HG03521 (cell line): ENCODE results near the gene SPART.

ENCODE experiments used
- ATAC-seq: cut with Tn5 transposase; IDR thresholded peaks from one replicate; pipeline ENCODE4 v1.9.1; 2021; ENCODE audit warnings: mild to moderate bottlenecking, moderate library complexity; ENCODE audit not compliant: unreplicated experiment

SPART gene

DNA sequence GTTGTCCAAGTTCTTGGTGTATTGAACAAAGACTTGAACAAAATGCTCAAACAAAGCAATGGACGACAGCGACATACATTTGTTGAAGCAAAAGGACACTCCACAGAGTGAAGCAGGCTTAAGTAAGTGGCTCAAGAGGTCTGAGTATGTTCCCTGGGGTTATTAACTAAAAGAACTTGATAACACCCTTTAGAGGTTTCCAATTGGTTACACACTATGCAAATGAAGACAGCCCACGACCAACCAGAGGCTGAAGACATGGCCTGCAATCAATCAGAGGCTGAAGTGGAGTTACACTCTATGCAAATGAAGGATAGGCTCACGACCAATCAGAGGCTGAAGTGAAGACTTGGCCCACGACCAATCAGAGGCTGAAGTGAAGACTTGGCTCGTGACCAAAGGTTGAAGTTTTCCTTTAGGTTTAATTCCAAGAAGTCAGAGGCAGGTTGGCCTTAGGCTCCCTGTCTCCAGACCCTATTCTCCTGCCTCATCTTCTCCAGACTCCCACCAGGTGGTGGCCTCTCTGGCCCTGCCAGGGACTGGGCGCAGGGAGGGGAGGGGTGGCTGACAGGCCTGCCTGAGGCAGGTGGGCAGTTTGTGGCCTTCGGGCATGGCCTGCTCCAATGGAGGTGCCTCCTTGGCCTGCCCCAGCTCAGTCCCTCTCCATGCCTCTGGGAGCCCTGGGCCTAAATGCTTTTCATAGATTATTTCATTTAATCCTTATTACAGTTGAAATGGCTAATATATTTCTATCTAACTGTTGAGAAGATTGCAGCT is 86.6 kb downstream of the SPART start:
- ATAC-seq: no peak

DNA sequence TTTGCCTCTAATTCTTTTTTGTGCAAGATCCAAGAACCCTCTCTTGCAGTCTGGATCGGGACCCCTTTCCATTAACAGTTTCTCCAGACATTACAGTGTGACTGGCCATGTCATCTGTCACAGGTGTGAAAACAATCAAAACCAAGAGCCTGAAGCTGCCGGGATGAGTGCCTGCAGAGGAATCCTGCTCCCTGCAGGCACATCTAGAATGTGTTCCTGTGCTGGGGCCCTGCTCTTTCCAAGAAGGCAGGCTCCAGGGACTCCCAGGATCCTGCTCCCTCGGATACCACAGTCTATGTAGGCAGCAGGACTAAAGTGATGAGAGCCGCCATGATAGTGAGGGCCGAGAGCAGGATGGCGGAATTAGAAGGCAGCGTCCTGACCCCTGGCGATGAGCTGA is 87.4 kb downstream of the SPART start:
- ATAC-seq: no peak
